ENCODE measurements around the gene RWDD3.

Gene RWDD3

GRCh38 chr1:95226781-95227660 lies 7.0 kb upstream of the RWDD3 start:
- DNase-seq: no peak
- TF ChIP-seq, protein P1, sequence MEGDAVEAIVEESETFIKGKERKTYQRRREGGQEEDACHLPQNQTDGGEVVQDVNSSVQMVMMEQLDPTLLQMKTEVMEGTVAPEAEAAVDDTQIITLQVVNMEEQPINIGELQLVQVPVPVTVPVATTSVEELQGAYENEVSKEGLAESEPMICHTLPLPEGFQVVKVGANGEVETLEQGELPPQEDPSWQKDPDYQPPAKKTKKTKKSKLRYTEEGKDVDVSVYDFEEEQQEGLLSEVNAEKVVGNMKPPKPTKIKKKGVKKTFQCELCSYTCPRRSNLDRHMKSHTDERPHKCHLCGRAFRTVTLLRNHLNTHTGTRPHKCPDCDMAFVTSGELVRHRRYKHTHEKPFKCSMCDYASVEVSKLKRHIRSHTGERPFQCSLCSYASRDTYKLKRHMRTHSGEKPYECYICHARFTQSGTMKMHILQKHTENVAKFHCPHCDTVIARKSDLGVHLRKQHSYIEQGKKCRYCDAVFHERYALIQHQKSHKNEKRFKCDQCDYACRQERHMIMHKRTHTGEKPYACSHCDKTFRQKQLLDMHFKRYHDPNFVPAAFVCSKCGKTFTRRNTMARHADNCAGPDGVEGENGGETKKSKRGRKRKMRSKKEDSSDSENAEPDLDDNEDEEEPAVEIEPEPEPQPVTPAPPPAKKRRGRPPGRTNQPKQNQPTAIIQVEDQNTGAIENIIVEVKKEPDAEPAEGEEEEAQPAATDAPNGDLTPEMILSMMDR (IDR thresholded peaks at IDR 0.05; ENCODE audit: low read depth, low read length): no peak
- H3K9me3 ChIP-seq: no peaks in the 10 kb centered on the region
- H3K4me1 ChIP-seq: no peaks in the 10 kb centered on the region
- H3K27me3 ChIP-seq: no peaks in the 10 kb centered on the region
- H3K36me3 ChIP-seq: no peaks in the 10 kb centered on the region
- no peak overlapping the region for H3K4me3 ChIP-seq (ENCODE audit: low read depth, low read length)

- H3K9me3 ChIP-seq: no peaks in the 10 kb centered on the region
- H3K4me3 ChIP-seq (ENCODE audit: low read depth, low read length): no peak overlapping the region
- H3K4me1 ChIP-seq: no peaks in the 10 kb centered on the region; the same call in 1 of the 2 replicates
- DNase-seq: no peak
- H3K36me3 ChIP-seq: no peaks in the 10 kb centered on the region
- TF ChIP-seq, protein P1 (IDR thresholded peaks at IDR 0.05; ENCODE audit: low read depth, low read length): no peak
- H3K27me3 ChIP-seq: no peaks in the 10 kb centered on the region
Measured at GRCh38 chr1:95229037-95229436, 5.0 kb upstream of the RWDD3 start.

DNA sequence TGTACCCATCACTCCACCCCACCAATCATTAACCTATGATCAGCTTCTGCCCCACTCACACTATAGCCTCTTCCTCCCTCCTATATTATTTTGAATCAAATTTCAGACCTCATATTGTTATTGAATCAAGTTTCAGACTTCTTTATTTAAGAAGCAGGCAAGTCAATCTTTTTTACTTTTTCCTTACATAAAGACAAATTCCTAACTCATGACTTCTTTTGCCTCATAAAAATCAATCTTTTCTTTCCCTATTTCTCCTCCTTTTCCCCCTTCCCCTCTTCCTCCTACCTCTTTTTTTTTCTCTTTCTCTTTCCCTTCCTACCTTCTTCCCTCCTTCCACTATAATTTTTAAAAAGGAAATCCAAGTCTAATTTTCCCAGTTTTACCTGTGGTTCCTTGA lies 4.3 kb upstream of the RWDD3 start:
- no peaks in the 10 kb centered on the region for H3K9me3 ChIP-seq
- no peaks in the 10 kb centered on the region for H3K27me3 ChIP-seq
- no peaks in the 10 kb centered on the region; the same call in 1 of the 2 replicates for H3K4me1 ChIP-seq
- no peaks in the 10 kb centered on the region for H3K36me3 ChIP-seq
- TF ChIP-seq, protein P1 (IDR thresholded peaks at IDR 0.05; ENCODE audit: low read depth, low read length): no peak
- H3K4me3 ChIP-seq (ENCODE audit: low read depth, low read length): no peak overlapping the region
- DNase-seq: no peak

- TF ChIP-seq, protein P1 (IDR thresholded peaks at IDR 0.05; ENCODE audit: low read depth, low read length): no peak
- H3K36me3 ChIP-seq: no peaks in the 10 kb centered on the region
- DNase-seq: no peak
- H3K9me3 ChIP-seq: no peaks in the 10 kb centered on the region
- H3K4me1 ChIP-seq: no peaks in the 10 kb centered on the region; the same call in 1 of the 2 replicates
- H3K4me3 ChIP-seq (ENCODE audit: low read depth, low read length): no peak overlapping the region
- H3K27me3 ChIP-seq: no peaks in the 10 kb centered on the region
Measured at GRCh38 chr1:95230256-95230655, 3.8 kb upstream of the RWDD3 start.

DNA sequence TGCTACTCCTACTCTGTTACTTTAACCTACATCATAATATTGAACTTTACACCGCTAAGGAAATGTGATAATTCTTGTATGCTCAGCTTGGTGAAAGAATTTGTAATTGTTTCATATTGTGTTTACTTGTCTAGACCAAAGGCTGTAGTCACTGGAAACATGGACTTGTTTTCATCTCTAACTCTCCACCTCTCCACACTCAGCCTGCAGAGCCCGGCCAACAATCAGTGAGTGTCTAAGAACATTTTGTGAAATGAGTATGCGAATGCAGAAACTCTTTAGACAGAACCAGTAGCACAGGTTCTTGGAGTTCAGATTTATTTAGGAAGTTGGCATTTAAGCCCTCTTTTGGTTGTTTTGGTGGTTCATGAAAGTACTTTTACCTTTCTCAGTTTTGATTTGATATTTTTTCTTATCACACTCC lies 3.2 kb upstream of the RWDD3 start:
- Histone ChIP-seq H3K4me3 (ENCODE audit: low read depth, low read length) (no peak overlapping the region), H3K27me3 (no peaks in the 10 kb centered on the region), H3K9me3 (no peaks in the 10 kb centered on the region), H3K4me1 (no peaks in the 10 kb centered on the region; the same call in 1 of the 2 replicates), H3K36me3 (no peaks in the 10 kb centered on the region)
- DNase-seq: no peak
- TF ChIP-seq, protein P1 (IDR thresholded peaks at IDR 0.05; ENCODE audit: low read depth, low read length): no peak
